Fibroblast of skin of abdomen (primary cell): Measurements from ENCODE around the gene TMOD2. TPM values are rescaled to one million over a fixed set of nuclear protein-coding genes. Genes with fewer than 3 reads are reported as not detected.

ENCODE experiments used
- DNase-seq: peaks from one replicate; pipeline ENCODE4 v3.0.0-alpha.2; 2013
- polyA plus RNA-seq, 2 experiments: library from polyadenylated mRNA; unstranded; fragments of 120-200 nt; gene quantifications; one replicate each; pipeline ENCODE4 v1.2.1, GENCODE V29; 2013; ENCODE audit not compliant: insufficient read length in 2 of 2

The TMOD2 gene
- 7.7 TPM for polyA plus RNA-seq (2013, experiment 1 of 2; ENCODE audit: insufficient read length)
- polyA plus RNA-seq (2013, experiment 2 of 2; ENCODE audit: insufficient read length): 7.6 TPM

DNA sequence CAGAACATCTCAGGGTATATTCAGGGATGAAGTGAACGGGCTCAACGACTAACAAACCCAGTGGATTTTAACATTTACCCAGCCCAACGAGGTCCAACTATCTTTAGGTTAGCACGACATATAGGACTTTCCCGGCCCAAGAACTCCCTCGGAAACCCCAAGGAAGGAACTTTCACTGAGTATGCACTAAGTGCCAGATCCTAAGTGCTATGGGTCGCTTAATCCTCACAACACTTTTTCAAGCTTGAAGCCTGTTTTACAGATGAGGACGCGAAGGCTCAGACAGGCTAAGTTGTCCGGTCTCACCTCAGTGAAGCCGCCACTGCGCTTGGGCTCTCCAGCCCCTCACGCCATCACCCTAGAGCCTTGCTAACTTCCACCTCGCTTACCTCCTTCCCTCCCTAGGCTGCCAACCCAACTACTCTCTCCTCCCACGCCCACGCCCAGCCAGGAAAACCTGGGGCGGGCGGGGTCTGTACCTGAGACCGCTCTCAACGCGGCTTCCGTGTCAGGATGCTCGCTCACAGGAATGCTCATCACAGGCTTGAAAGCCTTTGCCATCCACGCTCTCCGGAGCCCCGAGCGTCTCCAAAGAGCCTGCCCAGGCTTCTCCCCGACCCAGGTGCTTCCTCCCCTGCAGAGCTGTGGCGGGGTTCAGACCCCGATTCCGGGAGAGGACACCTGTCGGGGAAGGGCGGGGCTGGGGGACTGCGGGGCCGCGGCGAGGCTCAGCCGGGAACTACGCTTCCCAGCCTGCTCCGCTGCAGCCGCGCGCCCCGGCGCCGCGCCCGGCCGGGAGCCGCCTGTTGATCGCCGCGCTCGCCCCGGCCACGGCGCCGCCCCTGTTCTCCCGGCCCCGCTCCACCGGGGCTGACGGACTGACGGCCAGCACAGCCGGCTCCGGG is at the start of gene TMOD2:
TSS of gene TMOD2 (plus strand) at position 806 of the 905 bp plus-strand sequence. CDS start 14,845 bp downstream, outside the sequence.
- peak; percentile 29 for DNase-seq

DNA sequence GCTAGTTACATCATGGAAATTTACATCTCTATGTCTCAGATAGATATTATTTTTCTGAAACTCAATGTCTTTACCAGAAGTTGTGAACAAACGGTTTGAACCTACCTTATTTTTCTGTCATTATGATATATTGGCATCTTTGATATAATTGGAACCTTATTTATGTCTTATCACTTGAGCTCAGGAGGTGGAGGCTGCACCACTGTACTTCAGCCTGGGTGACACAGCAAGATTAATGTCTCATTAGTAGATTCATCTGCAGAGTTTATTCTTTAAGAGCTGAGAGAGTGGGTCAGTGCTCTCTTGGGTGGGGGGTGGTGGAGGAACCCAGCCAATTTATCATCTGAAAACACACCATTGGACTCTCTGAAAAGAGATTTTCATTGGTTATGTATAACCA is 48.7 kb upstream of the TMOD2 start:
- no peak for DNase-seq

DNA sequence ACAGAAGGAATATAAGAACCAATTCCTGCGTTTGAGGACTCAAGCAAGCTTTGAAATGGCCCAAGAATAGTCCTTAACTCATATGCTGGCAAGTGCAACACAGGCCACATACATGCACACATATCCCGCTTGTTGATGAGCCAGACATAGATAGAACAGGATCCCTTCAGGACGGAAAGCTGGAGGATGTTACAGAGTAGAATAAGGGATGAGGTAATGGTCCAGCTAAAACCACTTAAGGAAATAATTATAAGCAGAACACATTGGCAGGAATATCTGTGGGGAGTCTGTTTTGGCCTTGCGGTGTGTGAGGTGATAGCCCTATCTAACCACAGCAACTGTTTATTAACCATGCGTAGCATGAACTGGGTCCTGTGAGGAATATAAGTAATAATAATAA is 45.1 kb upstream of the TMOD2 start:
- DNase-seq: peak; percentile 62

DNA sequence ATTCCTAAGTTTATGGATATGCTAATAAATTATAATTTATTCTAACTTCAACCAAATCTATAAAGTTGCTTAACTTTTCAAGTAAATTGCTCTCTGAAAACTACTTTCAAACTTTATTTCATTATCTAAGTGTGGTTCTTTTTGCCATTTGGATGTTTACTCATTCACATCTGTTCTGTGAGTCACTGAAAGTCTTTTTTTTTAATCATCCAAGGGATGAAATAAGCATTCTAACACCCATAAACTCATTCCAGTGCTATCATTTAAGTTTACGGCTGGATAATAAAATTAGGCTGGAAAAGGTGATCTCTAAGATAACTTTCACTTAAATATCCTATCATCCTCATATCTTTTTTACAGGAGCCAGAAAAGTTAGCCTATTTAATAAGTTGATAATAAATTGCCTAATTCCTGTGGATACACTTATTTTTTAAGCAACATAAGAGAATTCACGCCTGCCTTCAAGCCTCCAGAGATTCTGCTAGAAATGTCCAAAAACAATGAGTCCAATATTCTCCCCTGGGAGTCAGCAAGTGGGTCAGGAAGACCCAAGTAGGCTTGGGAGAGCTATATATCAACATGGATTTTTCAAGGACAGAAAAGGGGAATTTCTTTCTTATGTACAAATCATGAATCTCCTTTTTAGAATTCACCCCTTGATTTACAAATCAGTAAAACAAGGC is 44.3 kb upstream of the TMOD2 start:
- peak; percentile 4 for DNase-seq

DNA sequence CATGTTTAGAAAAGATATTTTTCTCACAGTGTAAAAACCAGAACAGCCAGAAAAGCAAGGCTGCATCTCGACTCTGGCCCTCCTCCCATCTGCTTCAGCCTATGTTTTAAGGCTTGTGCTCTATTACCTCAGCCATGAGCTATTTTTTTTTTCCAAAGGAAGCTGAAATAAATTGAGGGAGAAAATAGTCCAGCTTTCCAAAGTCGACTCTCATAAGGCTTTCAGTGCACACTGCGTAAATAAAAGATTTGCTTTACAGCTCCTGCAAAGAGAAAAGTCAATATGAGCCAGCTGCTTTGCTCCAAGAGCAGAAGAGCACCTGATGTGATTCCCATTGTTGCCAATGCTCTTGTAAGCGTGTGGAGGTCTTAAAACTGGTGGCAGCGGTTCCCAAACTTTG is 43.4 kb upstream of the TMOD2 start:
- peak; percentile 10 for DNase-seq

DNA sequence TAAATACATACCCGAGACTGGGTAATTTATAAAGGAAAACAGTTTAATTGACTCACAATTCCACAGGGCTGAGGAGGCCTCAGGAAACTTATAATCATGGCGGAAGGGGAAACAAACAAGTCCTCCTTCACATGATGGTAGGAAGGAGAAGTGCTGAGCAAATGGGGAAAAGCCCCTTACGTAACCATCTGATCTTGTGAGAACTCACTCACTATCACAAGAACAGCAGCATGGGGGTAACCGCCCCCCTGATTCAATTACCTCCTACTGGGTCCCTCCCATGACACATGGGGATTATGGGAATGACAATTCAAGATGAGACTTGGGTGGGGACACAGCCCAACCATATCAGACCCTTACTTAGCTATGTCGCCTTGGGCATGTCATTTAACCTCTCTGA is 42.4 kb upstream of the TMOD2 start:
- DNase-seq: no peak

DNA sequence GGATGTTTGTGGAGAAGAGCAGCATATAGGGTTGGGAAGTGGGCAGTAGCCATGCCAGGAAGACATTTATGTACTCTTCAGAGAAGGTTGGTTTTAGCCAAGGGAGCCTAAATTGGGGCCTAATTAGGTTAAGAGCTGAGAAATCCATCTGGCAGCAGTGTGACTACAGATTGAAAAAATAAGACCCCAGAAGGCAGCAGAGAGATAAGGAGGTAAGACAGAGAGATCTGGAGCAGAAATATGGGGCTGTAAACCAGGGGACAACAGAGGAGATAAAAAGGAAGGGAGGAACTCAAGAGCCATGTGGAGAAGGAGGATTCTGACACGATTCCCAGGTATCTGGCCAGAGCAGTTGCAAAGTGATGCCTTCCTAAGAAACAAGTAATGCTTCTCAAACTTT is 37.2 kb upstream of the TMOD2 start:
- no peak for DNase-seq

DNA sequence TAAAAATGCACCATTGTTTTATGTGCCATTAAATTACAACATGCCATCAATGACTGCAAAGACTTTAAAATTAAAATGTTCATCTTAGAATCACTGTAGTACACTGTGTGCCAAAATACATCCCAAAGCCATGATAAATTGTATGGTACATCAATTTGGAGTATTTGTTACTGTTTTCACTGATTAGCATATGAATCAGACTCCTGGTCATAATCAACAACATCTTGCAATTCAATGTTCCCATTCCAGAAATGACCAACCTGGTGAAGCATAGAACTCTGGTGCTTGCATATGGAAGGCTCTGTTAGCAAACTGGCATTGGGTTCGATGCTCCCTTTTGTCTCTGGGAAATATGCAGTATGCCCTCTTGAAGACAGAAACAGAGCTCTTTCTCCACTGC is 36.5 kb upstream of the TMOD2 start:
- DNase-seq: no peak

DNA sequence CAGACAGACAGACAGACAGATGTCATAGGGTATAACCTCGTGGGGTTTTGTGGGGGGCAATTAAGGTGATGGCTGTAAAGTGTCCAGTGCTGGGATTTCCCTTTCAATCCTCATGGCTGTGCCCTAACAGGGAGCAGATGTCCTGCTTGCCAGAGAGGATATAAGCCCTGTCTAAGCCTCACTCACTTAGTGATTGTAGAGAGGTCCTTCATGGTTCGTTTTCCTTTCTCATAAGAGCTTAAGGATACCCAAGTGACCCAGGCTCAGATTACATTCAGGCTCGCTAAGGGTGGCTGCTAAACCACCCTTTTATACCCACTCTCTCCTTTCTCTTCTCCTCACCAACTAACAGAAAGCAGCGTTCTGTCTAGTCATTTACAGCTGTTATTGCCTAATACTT is 33.2 kb upstream of the TMOD2 start:
- no peak for DNase-seq

DNA sequence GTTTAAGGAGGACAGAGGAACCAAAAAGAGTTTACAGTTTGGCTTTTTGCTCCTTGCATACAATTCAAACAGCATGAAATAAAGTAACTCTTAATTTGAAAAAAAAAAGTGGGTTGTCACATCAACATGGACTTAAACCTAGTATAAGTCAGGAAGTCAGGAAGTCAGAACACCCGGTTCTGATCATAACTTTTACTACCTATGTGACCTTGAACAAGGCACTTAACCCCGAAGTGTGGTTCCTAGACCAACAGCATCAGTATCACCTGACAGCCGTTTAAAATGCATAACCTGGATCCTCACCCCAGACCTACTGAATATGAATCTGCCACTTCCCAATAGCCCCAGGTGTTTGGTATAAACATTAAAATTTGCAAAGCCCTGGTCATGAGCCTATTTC is 32.7 kb upstream of the TMOD2 start:
- DNase-seq: no peak

DNA sequence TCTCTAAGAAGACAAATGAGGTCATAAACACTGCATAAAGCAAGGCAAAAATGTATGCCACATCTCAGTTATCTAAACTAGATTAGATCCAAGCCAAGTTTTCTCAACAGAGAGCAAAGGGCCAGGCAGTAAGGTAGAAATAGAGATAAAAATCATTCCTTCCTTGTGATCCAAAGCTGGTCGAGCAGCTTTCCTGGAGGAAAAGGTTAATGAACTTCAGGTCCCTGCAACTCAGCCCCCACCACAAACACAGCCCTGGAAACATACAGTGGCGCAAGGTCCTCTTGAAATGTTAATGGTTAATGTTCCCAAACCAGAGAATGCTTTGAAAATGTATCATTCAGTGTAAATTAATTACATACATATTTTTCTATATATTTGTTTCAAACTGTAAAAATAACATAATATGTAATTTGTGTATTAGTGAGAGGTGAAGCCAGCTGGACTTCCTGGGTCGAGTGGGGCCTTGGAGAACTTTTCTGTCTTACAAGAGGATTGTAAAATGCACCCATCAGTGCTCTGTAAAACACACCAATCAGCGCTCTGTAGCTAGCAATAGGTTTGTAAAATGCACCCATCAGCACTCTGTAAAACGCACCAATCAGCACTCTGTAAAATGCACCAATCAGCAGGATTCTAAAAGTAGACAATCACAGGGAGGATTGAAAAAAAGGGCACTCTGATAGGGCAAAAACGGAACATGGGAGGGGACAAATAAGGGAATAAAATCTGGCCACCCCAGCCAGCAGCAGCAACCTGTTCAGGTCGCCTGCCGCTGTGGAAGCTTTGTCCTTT is 31.0 kb upstream of the TMOD2 start:
- DNase-seq: no peak

DNA sequence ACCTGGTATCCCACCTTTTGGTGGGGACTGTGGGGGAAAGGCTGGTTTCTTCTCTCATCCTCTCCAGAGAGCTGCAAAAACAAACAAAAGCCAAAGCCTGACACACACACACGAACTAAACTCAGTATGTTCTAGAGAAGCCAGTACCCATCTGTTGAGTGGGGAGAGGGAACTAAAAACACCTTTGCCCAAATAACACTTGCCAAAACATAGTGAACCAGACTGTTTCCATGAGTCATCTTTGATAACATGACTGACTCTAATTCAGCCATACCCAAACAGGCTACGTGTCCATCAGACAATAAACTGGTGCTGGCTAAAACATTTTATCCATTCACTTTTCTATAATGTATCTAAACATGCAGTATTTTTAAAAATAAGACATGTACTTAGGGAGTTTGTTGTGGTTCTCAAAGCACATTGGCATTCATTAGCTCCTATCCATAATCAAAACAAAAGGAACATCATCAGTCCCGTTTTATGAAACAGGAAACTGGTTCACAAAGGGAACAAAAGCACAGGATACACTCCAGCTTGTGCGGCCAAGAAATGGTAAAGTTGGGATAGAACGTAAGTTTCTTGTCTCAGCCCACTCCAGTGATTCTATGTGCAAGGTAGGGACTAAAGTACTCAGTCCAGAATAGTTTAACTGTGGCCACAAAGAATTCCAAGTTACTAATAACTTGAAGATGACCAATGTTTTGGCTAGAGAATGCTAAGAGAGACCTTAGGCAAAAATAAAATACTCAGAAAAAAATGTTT is 30.0 kb upstream of the TMOD2 start:
- no peak for DNase-seq

DNA sequence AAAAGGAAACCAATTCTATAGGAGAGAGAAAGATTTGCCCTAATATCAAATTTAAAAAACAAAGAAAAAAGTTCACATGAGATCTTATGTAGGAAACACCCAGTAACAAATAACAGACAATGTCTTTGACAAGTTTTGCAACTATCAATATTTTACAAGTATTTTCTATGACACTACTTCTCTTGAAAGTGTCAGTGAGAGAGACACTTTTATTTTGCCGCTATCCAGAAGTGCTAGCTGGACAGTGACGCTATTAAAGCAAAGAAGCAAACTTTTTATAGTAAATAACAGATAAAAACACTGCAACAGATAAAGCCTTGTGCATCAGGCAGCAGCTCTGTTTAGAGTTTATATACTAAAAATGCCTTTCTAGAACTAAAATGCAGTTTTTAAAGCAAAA is 27.2 kb upstream of the TMOD2 start:
- DNase-seq: no peak

DNA sequence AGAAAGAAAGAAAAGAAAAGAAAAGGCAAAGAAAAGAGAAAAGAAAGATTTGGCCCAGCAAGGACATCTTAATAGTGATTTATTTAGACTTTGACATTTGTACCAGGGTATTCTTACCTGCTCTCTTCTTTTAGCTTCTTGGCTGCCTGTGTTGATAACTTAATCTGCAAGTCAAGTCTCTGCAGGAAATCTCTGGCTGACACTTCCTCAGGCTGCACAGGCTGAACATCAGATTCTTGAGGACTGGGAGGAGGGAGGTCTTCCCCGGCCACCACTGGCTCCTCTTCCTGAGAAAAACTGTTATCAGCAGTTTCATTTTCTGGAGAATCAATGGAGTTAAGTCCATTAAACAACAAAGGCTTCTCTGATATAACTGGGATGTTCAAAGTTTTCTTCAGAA is 26.7 kb upstream of the TMOD2 start:
- DNase-seq: no peak

DNA sequence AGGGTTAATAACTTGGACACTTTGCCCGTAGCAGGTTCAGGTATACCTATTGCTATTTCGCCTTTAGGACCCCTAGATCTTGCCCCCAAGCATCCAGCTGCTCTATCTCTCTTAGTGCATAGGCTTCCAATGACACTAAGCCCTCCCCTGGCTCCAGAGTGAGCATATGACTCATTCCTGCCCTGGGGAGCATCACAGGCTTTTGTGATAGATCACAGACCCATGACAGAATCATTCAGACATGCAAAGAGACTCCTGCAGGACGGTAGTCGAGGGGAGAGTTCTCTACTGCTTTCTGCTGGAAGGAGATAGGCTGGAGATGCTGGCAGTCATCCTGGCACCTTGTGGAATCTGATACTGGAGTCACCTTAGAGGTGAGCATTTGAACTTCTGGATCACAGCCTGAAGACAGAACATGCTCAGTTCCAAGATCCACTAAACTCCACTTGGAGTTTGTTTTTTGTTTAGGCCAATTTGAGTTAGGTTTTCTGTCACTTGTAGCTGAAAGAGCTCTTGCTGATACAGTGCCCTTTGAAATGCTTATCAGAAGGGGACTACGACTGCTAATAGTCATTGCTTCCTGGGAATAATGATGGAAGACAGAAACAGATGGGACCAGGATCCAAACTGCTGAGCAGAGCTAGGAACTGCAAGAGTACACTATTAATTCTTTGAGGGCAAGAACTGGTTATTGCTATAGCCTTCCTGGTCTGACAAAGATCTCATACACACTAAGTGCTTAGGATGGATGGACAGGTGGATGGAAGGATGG is 24.9 kb upstream of the TMOD2 start:
- DNase-seq: peak; percentile 90

DNA sequence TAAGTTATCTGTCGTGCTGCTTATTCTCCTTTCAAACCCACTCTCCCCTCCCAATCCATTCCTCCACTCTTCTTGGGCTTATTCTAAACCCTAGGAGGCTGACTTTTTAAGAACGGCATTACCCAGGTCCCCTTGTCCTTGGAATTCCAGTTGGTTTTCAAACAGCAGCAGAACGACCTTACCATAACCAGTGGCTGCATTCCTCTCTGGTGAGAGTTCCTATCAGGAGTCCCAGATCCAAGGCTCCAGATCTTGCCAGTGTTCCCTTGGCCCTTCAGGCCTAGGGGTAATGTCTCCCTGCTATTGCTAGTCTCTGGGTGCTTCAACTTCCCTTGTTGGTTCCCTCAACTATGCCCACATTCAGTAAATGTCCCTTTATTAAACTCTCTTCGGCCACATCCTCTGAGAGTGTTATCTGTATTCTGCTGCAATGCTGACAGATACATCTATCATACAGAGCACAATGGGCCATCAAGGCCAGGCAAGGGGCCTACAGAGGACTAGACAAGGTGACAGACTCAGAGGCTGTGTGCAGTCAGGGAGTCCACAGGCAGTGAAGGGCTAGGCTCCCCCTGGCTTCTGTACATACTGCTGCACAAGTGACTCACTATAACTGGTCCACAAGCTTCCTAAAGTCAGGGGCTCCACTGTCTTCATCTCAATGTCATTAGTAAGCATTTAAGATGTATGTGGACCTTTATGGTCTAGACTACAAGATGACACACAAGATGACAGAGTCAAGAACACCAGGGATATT is 24.1 kb upstream of the TMOD2 start:
- DNase-seq: peak; percentile 60

DNA sequence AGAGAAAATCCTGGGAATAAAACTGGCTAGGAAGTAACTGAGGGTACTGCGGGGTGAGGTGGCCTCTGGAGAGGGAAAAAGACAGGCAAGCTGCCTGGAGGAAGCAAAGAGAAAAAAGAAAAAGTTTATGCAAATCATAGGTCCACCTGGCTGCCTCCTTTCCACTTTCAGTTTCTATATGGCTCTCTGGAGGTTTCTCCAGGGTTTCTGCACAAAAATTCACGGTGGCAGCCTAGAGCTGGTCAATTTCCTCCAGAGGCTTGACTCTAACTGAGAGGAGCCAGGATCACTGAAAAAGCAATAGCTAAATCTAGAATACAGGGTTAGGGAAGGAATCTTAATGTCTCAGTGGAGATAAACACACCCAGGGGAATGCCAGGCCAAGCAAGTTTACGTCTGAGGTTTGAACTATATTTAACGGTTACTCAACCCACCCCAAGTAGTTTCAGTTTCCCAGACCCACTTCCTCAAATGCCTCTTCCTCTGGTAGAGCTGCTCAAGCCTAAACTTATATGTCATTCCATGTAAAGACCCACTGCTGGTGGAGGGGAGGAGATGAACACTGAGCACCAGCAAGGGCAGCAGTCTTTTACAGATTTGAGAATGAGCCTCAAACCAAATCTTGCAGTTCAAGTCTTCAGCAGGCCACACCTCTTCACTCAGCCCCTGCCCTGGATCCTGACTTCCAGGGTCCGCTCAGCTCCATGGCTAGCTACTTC is 19.7 kb upstream of the TMOD2 start:
- DNase-seq: peak; percentile 30

DNA sequence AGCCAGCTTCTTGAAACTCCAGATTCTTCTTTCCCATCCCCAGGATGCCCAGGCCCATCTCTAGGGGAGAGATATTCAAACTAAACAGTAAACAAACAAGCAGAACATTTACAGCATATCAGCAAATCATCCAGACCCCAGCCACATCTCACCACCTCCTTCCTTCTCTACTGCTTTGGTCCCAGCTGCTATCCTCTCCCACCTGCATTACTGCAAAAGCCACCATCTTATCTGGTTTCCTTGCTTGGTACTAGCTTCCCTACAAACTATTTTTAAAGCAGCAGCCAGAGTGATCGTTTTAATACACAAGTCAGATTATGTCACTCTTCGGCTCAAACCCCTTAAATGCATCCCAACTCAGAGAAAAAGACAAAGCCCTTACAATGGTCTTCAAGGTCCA is 18.8 kb upstream of the TMOD2 start:
- DNase-seq: no peak

DNA sequence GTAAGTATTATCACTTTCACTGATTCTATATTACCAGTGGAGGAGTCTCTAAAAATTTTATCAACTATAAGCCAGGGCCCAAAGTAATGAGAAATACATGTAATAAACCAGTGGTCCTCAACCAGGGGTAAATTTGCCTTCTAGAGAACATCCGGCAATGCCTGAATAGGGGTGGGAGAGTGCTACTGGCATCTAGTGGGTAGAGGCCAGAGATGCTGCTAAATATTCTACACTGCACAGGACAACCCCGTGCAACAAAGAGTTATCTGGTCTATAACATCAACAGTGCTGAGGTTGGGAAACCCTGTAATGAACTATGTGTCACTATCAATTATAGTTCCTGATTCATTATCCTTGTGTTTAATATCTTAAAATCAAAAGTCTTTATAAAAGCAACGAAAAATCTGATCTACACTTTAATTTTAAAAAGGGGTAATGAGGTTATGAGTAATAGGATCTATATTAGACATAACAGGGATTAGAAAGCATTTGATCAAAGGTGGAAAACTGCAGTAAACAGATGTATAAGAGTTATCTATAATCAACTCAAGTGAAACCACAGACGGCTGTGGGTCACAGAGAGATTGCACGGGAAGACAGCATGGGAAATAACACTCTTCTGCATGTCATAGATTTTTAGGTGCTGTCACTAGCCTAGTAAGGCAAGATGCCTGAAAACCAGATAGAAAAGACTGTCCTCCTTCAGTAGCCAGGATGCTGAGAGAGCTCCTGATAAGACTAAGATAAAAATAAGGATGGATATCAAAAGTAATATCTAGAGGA is 16.0 kb upstream of the TMOD2 start:
- no peak for DNase-seq
